Breast epithelium (tissue), 3 donors: ENCODE measurements around the gene IL1RAPL2.

ENCODE experiments used
- CTCF ChIP-seq, 3 donors: fragments of 450-650 bp; IDR thresholded peaks; one replicate each; pipeline ENCODE4 v1.5.1; 2016 to 2017; ENCODE audit warnings: antibody characterized with exemption in 3 of 3, mild to moderate bottlenecking in 3 of 3, moderate library complexity in 3 of 3
- POLR2A ChIP-seq: fragments of 450-650 bp; IDR thresholded peaks from one replicate; pipeline ENCODE4 v1.6.1; 2016; ENCODE audit warnings: antibody characterized with exemption, mild to moderate bottlenecking, moderate library complexity
- POLR2AphosphoS5 ChIP-seq, 3 donors: sonication (generic); formaldehyde crosslinking; IDR thresholded peaks; one replicate each; pipeline ENCODE4 v1.6.1; 2017; ENCODE audit warnings: antibody characterized with exemption in 3 of 3

GRCh38 chrX:104935581-104935980, 369.6 kb downstream of the IL1RAPL2 start:
- no peak for TF ChIP-seq CTCF (IDR thresholded peaks at IDR 0.05)
- no peak for TF ChIP-seq POLR2AphosphoS5 (IDR thresholded peaks at IDR 0.05)
- no peak for TF ChIP-seq POLR2A
